ENCODE results near the gene ABHD12B. TPM values are rescaled to one million over a fixed set of nuclear protein-coding genes. Genes with fewer than 3 reads are reported as not detected.

The ABHD12B gene
- total and polyA plus RNA-seq, 2 donors (not counting 3 experiments of a cell fraction or from before 2014, with no cell fraction given) = not detected

DNA sequence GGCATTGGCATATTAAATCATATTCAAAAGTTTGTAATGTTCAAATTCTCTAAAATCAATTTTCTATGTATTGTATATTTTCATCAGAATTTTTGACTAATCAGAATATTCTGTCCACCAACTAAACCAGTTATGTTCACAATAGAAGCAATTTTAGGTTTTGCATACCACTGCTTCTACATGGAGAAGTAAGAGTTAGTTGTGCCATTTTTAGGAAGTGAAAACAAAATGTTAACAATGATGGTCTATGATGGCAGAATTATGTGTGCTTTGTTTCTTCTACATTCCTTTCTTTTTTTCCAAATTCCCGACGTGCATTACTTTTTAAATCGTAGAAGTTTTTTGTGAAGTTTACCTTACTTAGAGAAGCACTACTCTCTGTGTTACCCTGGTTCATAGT lies 29.5 kb downstream of the ABHD12B start:
- no TSS peak for BruUV-seq (replicated peaks)
- FAIRE-seq (no peak), DNase-seq (ENCODE audit: low read depth, low spot score) (no peak)
- Histone ChIP-seq H3K9me3 (replicated peaks; ENCODE audit: control insufficient read depth, insufficient read depth, low read length) (no peaks in the 10 kb centered on the region), H3K4me3 (replicated peaks in 1 of 3; ENCODE audit: insufficient read depth in 1 of 3, low read depth in 1 of 3, low read length in 3 of 3) (no peak overlapping the region), H3K79me2 (ENCODE audit: control insufficient read depth, insufficient read depth, low read length) (no peaks in the 10 kb centered on the region), H3K27ac (ENCODE audit: insufficient read depth, low read depth, low read length) (no peak overlapping the region), H3K9ac (replicated peaks; ENCODE audit: extremely low read depth, insufficient read depth, low read length) (no peak overlapping the region), H4K20me1 (replicated peaks; ENCODE audit: control insufficient read depth, extremely low read depth, insufficient read depth, low read length) (no peaks in the 10 kb centered on the region), H3K4me2 (ENCODE audit: insufficient read depth, low read length) (no peak overlapping the region), H2AFZ (ENCODE audit: low read depth, low read length) (no peak overlapping the region), H3K27me3 (ENCODE audit: control insufficient read depth in 2 of 2, insufficient read depth in 2 of 2, low read length in 2 of 2) (no peaks in the 10 kb centered on the region), H3K36me3 (ENCODE audit: control insufficient read depth in 2 of 2, extremely low read depth in 1 of 2, insufficient read depth in 2 of 2, low read length in 2 of 2) (no peaks in the 10 kb centered on the region), H3K4me1 (ENCODE audit: control insufficient read depth, extremely low read depth, insufficient read depth, low read length) (no peaks in the 10 kb centered on the region), H3K9me1 (replicated peaks; ENCODE audit: control insufficient read depth, extremely low read depth, insufficient read depth, low read length) (no peaks in the 10 kb centered on the region)
- POLR2A ChIA-PET = no interaction called here
- dilution Hi-C loops (cut with MboI; ENCODE audit: extremely low pct_ligation_motif_present, low sequenced_read_pairs) = no loop called here
- intact Hi-C loops (cut with micrococcal nuclease) = no loop called here
- CTCF ChIA-PET = no interaction called here
- TF ChIP-seq MAX (IDR thresholded peaks at IDR 0.05; ENCODE audit: insufficient read depth, insufficient read length) (no peak), POLR2A (IDR thresholded peaks at IDR 0.05; ENCODE audit: low read depth, low read length) (no peak), GATA2 (IDR thresholded peaks at IDR 0.05; ENCODE audit: insufficient read depth, insufficient read length, low read depth, low read length) (no peak), EZH2 (IDR thresholded peaks at IDR 0.05; ENCODE audit: borderline replicate concordance, low read depth, low read length, severe bottlenecking) (no peak), JUN (IDR thresholded peaks at IDR 0.05; ENCODE audit: borderline replicate concordance, insufficient read depth, insufficient read length, low read depth) (no peak), MYC (IDR thresholded peaks at IDR 0.05; ENCODE audit: low read depth, low read length) (no peak), FOS (IDR thresholded peaks at IDR 0.05; ENCODE audit: borderline replicate concordance, insufficient read depth, low read length) (no peak), POLR2AphosphoS5 (IDR thresholded peaks at IDR 0.05; ENCODE audit: insufficient read depth, low read depth, low read length) (no peak)
- TF ChIP-seq, protein P1, sequence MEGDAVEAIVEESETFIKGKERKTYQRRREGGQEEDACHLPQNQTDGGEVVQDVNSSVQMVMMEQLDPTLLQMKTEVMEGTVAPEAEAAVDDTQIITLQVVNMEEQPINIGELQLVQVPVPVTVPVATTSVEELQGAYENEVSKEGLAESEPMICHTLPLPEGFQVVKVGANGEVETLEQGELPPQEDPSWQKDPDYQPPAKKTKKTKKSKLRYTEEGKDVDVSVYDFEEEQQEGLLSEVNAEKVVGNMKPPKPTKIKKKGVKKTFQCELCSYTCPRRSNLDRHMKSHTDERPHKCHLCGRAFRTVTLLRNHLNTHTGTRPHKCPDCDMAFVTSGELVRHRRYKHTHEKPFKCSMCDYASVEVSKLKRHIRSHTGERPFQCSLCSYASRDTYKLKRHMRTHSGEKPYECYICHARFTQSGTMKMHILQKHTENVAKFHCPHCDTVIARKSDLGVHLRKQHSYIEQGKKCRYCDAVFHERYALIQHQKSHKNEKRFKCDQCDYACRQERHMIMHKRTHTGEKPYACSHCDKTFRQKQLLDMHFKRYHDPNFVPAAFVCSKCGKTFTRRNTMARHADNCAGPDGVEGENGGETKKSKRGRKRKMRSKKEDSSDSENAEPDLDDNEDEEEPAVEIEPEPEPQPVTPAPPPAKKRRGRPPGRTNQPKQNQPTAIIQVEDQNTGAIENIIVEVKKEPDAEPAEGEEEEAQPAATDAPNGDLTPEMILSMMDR (IDR thresholded peaks at IDR 0.05; ENCODE audit: extremely low read depth in 1 of 2, insufficient read depth in 1 of 2, low read depth in 1 of 2, low read length in 2 of 2) = no peak
